HG02623 (cell line): ENCODE data around the gene AP1AR.
A peak's percentile ranks its signal among the peaks of the same experiment; 100 is the strongest.

Experiments used
- ATAC-seq: cut with Tn5 transposase; IDR thresholded peaks from one replicate; pipeline ENCODE4 v1.9.1; 2021; ENCODE audit warnings: moderate library complexity; ENCODE audit not compliant: unreplicated experiment

AP1AR gene

GRCh38 chr4:112219826-112220366 lies 11.7 kb upstream of the AP1AR start:
- ATAC-seq = no peak

GRCh38 chr4:112222219-112222955 lies 9.2 kb upstream of the AP1AR start:
- no peak for ATAC-seq

GRCh38 chr4:112225157-112225556 lies 6.4 kb upstream of the AP1AR start:
- no peak for ATAC-seq

- peak; percentile 80 for ATAC-seq
Observed at GRCh38 chr4:112230879-112231778, 458 bp upstream of the AP1AR start.

GRCh38 chr4:112234952-112235609 lies 3.5 kb downstream of the AP1AR start:
- ATAC-seq = no peak

- ATAC-seq = no peak
Observed at GRCh38 chr4:112236040-112236439, 4.5 kb downstream of the AP1AR start.

- no peak for ATAC-seq
Observed at GRCh38 chr4:112238833-112239232, 7.2 kb downstream of the AP1AR start.

GRCh38 chr4:112245383-112245782 lies 13.8 kb downstream of the AP1AR start:
- ATAC-seq = no peak

GRCh38 chr4:112247021-112247420 lies 15.4 kb downstream of the AP1AR start:
- no peak for ATAC-seq

- ATAC-seq = no peak
Observed at GRCh38 chr4:112251019-112251643, 19.5 kb downstream of the AP1AR start.

- no peak for ATAC-seq
Observed at GRCh38 chr4:112252234-112252633, 20.6 kb downstream of the AP1AR start.

GRCh38 chr4:112253382-112254000 lies 21.9 kb downstream of the AP1AR start:
- peak; percentile 95 for ATAC-seq

GRCh38 chr4:112257098-112257497 lies 25.5 kb downstream of the AP1AR start:
- no peak for ATAC-seq

GRCh38 chr4:112266823-112267222 lies 35.2 kb downstream of the AP1AR start:
- ATAC-seq = no peak

- ATAC-seq = no peak
Observed at GRCh38 chr4:112270051-112270450, 38.5 kb downstream of the AP1AR start.

GRCh38 chr4:112270640-112271421 lies 39.2 kb downstream of the AP1AR start:
- no peak for ATAC-seq

- no peak for ATAC-seq
Observed at GRCh38 chr4:112272292-112272691, 40.7 kb downstream of the AP1AR start.

- no peak for ATAC-seq
Observed at GRCh38 chr4:112274959-112275358, 43.4 kb downstream of the AP1AR start.

GRCh38 chr4:112276113-112276512 lies 44.5 kb downstream of the AP1AR start:
- no peak for ATAC-seq

- ATAC-seq = no peak
Observed at GRCh38 chr4:112277220-112277619, 45.6 kb downstream of the AP1AR start.
